Glomerular visceral epithelial cell (primary cell): ENCODE measurements around the gene MEX3C.

ENCODE experiments used
- DNase-seq: peaks from one replicate; pipeline ENCODE4 v3.0.0-alpha.2; 2016; ENCODE audit errors: extremely low spot score

MEX3C gene

DNA sequence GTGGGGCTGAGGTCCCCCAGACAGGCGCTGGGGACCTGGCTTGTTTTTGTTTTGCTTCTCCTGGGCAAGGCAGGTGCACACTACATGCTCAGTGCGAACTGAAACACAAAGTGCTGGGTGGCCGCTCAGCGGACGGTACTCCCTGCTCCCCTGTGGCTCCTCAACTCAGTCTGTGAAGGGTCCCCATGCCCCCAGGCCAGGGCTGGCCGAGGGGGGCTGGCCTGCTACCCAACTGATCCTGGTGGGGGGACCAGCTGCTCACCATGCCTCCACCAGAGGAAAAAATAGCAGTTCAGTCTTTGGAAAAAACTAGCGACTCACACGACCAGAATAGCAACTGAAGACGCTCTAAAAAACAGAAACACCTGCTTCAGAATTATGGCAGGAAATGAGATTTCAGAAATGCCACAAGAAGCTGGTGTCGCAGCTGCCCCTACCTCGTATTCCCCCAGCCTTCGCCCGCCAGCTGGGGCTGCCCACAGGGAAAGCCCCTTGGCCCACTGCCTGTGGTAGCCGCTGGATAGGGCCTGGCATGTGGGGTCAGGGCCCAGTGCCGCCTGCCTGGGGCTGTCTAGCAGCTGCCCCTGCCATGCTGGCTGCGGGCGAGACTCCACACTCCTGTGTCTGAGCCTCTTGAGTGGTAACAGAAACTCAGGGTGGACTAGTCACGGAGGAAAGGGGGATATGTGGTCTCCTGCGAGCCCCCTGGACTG lies 43.7 kb downstream of the MEX3C start:
- no peak for DNase-seq

DNA sequence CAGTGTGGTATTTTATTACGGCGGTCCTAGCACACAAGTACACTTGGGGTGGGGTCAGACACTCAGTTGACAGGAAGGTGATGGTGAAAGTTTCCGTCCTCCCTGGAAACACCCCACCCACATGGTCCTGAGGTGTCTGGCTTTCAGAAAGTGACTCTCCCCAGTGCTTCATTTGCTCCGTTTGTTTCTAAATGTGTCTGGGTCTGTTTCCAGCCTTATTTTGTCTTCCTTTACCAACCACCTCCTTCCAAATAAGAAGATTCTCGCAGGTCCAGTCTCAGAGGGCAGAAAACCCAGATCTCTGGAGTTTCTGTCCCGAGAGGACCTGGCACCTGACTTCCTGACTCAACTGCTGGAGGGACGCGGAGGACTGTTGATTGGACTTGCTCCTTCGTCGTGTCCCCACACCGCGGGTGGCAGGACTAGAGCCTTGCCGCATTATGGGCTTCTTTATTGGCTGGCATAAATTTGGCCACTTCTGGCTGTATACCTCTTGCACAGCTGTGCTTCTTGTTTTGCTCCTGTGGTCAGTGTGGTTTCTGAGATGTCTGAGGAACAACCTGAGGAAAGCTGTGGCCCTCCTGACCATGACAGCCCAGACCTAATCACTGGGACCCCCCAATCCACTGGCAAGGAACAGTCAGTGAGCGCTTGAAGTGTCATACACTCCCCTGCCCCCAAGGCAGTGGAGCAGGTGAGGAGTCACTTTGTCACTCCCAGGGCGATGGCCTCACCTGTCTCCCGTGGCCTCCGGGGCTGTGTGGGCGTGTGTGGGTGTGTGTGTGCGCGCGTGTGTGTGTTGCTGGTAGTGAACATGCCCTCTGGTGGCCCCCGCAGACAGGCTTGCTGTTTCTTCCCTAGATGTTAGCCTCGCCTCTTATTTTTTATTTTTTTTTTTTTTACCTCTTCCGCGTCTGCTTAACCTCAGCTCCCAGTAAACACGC lies 45.6 kb downstream of the MEX3C start:
- no peak for DNase-seq

DNA sequence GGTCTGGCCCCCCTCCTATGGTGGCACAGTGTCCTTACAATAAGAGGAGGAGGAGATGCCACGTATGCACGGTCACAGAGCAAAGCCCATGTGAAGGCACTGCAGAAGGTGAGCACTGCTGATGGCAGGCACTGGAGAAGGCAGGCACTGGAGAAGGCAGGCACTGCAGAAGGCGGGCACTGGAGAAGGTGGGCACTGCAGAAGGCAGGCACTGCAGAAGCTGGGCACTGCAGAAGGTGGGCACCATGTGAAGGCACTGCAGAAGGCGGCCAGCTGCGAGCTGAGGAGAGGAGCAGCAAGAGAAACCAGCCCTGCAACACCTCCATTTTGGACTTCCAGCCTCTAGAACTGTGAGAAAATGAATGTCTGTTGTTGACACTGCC lies 46.3 kb downstream of the MEX3C start:
- no peak for DNase-seq

DNA sequence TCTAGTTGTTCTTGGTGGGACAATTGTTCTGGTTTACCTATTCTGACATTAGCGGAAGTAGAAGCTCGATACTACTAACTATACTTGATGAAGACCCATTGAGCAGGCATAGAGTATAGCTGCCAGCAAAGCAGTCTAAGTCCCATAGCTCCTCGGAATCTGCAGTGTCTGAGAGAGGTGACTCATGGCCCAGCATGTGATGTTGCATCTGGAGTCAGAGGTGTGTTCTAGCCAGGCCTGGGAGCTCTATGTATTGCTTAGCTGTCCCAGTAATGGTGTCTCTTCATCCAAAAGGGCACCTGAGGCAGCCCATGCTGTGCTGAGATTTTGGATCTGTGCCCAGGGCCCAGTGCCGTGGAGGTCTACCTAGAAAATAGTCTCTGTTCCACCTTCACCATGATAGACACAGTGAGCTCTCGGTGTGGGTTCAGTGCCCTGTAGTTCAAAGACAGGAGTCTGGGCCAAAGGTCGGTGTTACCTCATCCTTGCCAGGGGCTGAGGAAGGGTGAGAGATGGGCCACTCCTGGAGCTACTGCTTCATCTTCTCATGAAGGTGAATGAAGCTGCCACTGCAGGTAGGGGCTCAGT lies 47.3 kb downstream of the MEX3C start:
- DNase-seq, result peak; percentile 47

- no peak for DNase-seq
These were observed 47.8 kb downstream of the MEX3C start for GRCh38 chr18:51149670-51150069.

- no peak for DNase-seq
These were observed 50.6 kb downstream of the MEX3C start for GRCh38 chr18:51146909-51147308.

GRCh38 chr18:51138936-51139335 lies 58.5 kb downstream of the MEX3C start:
- DNase-seq, result no peak

DNA sequence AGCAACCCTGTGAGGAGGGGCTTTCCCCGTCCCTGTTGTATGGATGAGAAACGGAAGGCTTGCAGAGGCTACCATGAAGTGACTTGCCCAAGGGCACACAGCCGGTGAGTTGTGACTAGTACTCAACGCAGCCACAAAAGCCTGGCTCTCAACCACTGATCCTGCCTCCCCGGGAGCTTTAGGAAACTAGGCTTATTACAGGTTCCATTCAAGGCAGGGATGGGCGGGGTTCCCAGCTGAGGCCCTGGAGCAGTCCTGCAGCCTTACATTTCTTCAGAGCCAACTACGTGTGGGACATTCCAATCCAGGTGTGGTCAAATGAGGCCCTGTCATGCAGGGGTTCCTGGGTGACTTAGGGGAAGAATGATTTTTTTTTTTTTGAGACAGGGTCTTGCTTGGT lies 59.6 kb downstream of the MEX3C start:
- DNase-seq, result no peak

- DNase-seq, result no peak
These were observed 60.3 kb downstream of the MEX3C start for GRCh38 chr18:51137026-51137729.

- DNase-seq, result no peak
These were observed 61.7 kb downstream of the MEX3C start for GRCh38 chr18:51135795-51136194.

- peak; percentile 47 for DNase-seq
These were observed 62.1 kb downstream of the MEX3C start for GRCh38 chr18:51135364-51135763.

DNA sequence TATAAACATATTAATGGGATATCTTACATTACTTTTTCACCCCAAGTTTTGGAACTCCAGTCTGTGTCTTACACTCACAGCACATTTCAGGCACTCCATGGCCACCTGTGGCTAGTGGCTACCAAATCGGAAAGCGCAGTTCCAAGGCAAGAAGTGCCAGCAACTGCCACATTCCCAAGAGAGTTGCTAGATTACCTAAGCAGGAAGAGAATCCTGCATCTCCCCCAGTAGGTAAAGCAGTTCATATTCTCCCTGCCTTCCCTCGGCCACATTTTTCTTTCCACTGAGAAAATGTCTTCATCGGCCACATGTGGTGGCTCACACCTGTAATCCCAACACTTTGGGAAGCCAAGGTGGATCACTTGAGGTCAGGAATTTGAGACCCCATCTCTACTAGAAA lies 62.8 kb downstream of the MEX3C start:
- DNase-seq, result no peak

- no peak for DNase-seq
These were observed 63.8 kb downstream of the MEX3C start for GRCh38 chr18:51133580-51134160.

DNA sequence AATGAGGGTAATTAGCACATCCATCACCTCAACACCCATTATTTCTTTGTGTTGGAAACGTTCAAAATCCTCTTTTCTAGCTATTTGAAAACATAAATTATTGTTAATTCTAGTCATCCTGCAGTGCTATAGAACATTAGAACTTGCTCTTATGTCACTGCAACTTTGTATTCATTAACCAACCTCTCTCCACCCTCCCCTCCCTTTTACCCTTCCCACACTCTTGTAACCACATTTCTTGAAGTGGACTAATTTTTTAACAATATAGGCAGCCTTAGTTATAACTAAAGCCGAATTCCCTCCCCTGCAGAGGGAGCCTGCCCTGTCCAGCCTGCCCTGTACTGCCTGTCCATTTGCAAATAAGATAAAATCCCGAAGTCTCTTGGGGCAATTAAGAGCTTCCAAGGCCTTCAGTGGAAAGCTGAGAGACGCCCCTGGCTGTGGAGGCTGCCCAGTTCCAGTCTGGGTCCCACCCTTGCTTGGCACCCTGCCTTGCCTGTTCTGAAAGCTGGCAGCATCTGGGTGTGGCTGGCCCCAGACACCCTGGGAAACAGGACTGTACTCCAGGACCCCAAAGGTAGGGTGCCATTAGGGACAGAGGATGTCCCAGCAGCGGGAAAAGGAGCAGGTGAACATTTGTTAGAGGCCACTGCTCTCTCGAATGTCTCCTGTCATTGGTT lies 65.1 kb downstream of the MEX3C start:
- DNase-seq, result peak; percentile 30

DNA sequence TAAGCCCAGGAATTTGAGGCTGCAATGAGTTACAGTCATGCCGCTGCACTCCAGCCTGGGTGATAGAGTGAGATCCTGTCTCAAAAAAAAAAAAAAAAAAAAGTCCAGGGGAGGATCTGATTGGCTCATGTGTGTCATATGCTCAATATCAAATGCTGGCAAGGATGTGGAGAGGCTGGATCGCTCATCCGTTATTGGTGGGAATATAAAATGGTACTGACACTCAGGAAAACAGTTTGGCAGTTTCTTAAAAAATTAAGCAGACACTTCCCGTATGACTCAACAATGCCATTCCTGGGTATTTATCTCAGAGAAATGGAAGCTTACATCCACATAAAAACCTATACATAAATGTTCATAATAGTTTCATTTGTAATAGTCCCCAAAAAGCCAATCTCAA lies 68.9 kb downstream of the MEX3C start:
- DNase-seq, result no peak

GRCh38 chr18:51127664-51128063 lies 69.8 kb downstream of the MEX3C start:
- no peak for DNase-seq

DNA sequence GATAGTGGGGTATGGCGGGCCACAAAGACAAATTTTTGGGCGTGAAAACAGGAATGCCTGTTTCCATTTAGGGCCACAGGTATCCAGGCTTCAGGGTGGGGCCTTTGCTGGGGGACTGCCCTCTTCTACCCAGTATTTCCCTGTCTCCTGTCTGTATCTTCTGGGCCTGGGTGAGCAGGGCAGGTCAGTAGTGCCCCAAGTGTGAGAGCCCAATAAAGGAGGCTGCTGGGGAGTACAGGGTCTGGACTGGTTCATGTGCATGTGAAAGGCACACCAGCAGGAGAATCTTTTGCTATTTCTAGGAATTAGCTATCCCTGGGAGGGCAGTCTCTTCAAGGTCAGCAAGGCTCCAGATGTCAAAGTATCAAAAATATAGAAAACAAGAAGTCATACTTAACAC lies 71.5 kb downstream of the MEX3C start:
- no peak for DNase-seq
